SW 1271 (cell line): ENCODE data around the gene CEBPA.
"Not testable (repeated sequence)": the region's sequence is repeated elsewhere in the genome, so short reads cannot be mapped to it uniquely, and the experiment has no call there.

Source experiments
- DNase-seq, 2 experiments: peaks; one replicate each; lab custom pipeline; 2025; lab: John Stamatoyannopoulos, UW

CEBPA gene

GRCh38 chr19:33324628-33325027, 22.3 kb upstream of the CEBPA start:
- no peak for DNase-seq

GRCh38 chr19:33323093-33323820, 20.9 kb upstream of the CEBPA start:
- no peak for DNase-seq

DNA sequence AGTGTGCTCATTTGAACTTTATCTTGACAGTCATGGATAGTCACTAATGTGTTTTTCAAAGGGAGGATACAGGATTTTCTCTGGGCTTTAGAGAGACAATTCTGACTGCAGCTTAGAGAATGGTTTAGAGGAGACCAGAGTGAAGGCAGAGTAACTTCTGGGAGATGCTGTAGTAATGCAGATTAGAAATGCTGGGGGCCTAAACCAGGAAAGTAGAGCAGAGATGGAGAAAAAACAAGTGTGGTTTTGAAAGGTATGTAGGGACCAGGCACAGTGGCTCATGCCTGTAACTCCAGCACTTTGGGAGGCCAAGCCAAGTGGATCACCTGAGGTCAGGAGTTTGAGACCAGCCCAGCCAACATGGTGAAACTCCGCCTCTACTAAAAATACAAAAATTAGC, 18.3 kb upstream of the CEBPA start:
- no peak for DNase-seq

DNA sequence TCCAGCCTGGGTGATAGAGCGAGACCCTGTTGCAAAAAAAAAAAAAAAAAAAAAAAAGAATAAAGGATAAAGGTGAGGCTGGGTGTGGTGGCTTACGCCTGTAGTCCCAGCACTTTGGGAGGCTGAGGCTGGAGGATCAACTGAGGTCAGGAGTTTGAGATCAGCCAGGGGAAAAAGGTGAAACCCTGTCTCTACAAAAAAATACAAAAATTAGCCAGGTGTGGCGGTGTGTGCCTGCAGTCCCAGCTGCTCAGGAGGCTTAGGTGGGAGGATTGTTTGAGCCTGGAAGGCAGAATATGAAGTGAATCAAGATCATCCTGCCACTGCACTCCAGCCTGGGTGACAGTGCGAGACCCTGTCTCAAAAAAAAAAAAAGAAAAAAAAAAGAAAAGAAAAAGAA, 15.7 kb upstream of the CEBPA start:
- DNase-seq = not testable (repeated sequence)

DNA sequence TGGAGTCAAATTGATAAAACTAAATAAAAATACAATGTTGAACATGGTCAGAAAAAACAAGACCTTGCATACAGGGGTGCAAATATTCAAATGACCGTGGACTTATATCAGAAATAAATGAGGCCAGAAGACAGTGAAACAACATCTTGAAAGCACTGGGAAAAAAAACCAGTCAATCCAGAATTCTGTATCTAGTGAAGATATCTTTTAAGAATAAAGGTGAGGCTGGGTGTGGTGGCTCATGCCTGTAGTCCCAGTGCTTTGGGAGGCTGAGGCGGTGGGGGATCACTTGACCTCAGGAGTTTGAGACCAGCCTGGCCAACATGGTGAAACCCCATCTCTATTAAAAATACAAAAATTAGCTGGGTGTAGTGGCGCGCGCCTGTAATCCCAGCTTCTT, 15.2 kb upstream of the CEBPA start:
- no peak for DNase-seq

GRCh38 chr19:33316541-33317264, 14.4 kb upstream of the CEBPA start:
- no peak for DNase-seq

GRCh38 chr19:33312808-33313207, 10.5 kb upstream of the CEBPA start:
- not testable (repeated sequence) for DNase-seq

GRCh38 chr19:33312065-33312464, 9.7 kb upstream of the CEBPA start:
- DNase-seq = no peak

DNA sequence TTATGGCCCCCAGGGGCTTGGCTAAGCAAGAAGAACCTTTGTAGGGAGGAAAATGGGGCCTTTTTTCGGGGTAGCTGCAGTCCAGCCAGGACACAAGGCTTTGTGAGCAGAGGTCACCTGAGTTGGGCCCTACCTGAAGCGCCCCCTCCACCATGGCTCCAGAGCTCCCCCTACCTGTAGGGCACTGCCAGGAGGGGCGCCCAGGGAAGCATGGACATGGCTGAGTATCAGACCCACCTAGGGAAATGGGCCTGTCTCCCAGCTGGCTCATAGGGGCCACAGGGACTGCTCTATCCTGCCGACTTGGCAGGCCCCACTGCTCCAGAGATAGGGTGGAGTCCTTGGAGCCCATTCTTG, 9.0 kb upstream of the CEBPA start:
- no peak for DNase-seq

DNA sequence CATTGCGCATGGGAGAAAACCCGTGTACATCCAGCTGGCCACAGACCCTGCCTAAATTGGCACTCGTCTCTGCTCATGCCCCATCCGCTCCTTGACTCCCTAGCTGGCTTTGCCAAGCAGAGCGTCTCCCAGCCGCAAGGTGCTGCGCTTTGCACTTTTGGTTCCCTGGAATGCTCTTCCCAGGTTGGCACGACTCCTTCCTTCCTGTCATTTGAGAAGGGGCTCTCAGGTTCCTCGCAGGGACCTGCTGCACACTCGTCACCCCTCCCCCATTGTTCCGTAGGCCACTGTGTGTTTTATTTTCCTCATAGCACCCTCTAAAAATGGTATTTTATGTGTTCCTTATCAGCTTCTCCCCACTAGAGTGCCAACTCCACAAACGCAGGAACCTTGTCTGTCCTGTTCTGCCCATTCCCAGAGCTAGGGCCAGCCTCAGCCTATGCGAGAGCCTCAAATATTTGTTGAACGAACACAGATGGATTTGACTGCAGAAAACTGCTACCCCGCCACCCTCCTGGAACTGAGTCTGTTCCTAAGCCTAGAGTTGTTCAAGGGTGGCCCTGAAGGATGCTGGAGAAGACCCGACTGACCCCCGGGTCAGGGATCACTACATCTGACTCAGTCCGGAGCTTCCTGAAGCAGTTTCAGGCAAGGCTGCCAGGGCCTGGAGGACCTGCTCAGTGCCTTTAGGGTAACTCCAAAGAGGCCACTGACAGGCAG, 8.4 kb upstream of the CEBPA start:
- no peak for DNase-seq

GRCh38 chr19:33309826-33310225, 7.5 kb upstream of the CEBPA start:
- DNase-seq = no peak

DNA sequence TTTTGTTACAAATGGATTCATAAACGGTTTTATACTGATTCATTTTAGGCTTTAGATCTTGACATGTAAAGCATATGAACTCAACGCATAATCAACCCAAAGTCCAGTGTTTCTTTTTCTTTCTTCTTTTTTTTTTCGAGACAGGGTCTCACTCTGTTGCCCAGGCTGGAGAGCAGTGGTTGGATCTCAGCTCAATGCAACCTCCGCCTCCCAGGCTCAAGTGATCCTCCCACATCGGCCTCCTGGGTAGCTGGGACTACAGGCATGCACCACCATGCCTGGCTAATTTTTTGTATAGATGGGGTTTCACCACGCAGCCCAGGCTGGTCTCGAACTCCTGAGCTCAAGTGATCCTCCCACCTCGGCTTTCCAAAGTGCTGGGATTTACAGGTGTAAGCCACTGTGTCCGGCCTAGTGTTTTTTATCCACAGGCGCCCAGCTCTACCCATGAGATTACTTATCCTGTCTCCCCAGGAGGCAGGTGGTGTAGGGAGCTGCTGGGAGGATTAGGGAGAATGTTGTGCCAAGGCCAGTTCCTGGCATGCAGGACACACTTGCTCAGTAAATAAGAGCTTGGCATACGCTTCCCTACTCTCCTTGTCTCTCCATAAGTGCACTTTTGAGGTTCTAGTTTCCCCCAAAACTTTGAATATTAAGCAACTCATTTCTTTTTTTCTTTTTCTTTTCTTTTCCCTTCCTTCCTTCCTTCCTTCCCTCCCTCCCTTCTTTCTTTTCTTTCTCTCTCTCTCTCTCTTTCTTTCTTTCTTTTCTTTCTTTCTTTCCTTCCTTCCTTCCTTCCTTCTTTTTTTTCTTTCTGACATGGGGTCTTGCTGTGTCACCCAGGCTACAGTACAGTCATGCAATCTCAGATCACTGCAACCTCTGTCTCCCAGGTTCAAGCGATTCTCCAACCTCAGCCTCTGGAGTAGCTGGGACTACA, 4.8 kb upstream of the CEBPA start:
- DNase-seq = no peak

GRCh38 chr19:33306191-33306590, 3.9 kb upstream of the CEBPA start:
- no peak for DNase-seq

GRCh38 chr19:33304760-33305647, 2.7 kb upstream of the CEBPA start:
- DNase-seq = no peak

GRCh38 chr19:33304371-33304759, 2.0 kb upstream of the CEBPA start:
- no peak for DNase-seq

GRCh38 chr19:33303791-33304345, 1.5 kb upstream of the CEBPA start:
- no peak for DNase-seq

GRCh38 chr19:33302974-33303790, 848 bp upstream of the CEBPA start:
- no peak for DNase-seq

- no peak for DNase-seq
These were observed 497 bp downstream of the CEBPA start for GRCh38 chr19:33301900-33302174.

- DNase-seq = no peak
These were observed 1.0 kb downstream of the CEBPA start for GRCh38 chr19:33301144-33301899.

DNA sequence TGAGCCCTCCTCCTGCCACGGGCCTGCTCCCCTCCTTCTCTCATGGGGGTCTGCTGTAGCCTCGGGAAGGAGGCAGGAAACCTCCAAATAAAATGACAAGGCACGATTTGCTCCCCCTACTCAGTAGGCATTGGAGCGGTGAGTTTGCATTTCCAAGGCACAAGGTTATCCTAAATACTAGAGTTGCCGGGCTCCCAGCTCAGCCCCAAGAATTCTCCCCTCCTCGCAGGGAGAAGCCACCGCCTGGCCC, 1.5 kb downstream of the CEBPA start:
- no peak for DNase-seq
